Measurements from ENCODE around the gene UNC93B1.

- no peak for TF ChIP-seq CTCF (optimal IDR thresholded peaks at IDR 0.05 in 1 of 3, IDR thresholded peaks at IDR 0.05 in 1 of 3, conservative IDR thresholded peaks at IDR 0.05 in 1 of 3; ENCODE audit: extremely low read depth in 1 of 3, insufficient read depth in 2 of 3, low read length in 3 of 3)
- TF ChIP-seq EZH2 (IDR thresholded peaks at IDR 0.05; ENCODE audit: low read length), result no peak
Measured at GRCh38 chr11:68040101-68040956, 36.4 kb upstream of the UNC93B1 start.

All from keratinocyte (primary cell).